SU-DHL-6 (cell line): Measurements from ENCODE around the gene TMPRSS9.

Experiments
- H2AFZ ChIP-seq: fragments of 200-600 bp; sonication (generic); 2 replicates; pipeline ENCODE4 v1.6.1; 2014; ENCODE audit warnings: low read depth, mild to moderate bottlenecking, moderate library complexity, mixed read lengths, antibody characterized with exemption, low read length; ENCODE audit not compliant: severe bottlenecking
- H3F3A ChIP-seq: fragments of 200-600 bp; shearing (Covaris generic); 2 replicates; pipeline ENCODE4 v1.6.0; 2016; ENCODE audit warnings: antibody characterized with exemption, mild to moderate bottlenecking; ENCODE audit not compliant: insufficient read depth
- H3K27ac ChIP-seq: fragments of 200-600 bp; sonication (generic); 2 replicates; pipeline ENCODE4 v1.5.1; 2016; ENCODE audit warnings: low read depth, mild to moderate bottlenecking, low read length, moderate library complexity, mixed read lengths
- H3K27me3 ChIP-seq: fragments of 200-600 bp; sonication (generic), shearing (Covaris generic); 2 replicates; pipeline ENCODE4 v1.6.0; 2014; ENCODE audit warnings: mild to moderate bottlenecking, low read length
- H3K36me3 ChIP-seq: fragments of 200-600 bp; sonication (generic); 2 replicates; pipeline ENCODE4 v1.6.1; 2014; ENCODE audit warnings: mild to moderate bottlenecking, low read length, mixed read lengths
- H3K4me2 ChIP-seq: fragments of 300-600, 200-600 bp; shearing (Covaris generic), sonication (generic); 2 replicates; pipeline ENCODE4 v1.6.0; 2014; ENCODE audit warnings: low read length, low read depth, mild to moderate bottlenecking; ENCODE audit not compliant: poor library complexity, severe bottlenecking
- H3K4me3 ChIP-seq: fragments of 200-600 bp; sonication (generic); 2 replicates; pipeline ENCODE4 v1.5.1; 2014; ENCODE audit warnings: antibody characterized with exemption, low read length, mild to moderate bottlenecking, mixed read lengths; ENCODE audit not compliant: insufficient read depth, poor library complexity, severe bottlenecking
- H3K79me2 ChIP-seq: fragments of 200-600 bp; sonication (generic); 2 replicates; pipeline ENCODE4 v1.6.1; 2014; ENCODE audit warnings: mild to moderate bottlenecking, low read length, moderate library complexity; ENCODE audit not compliant: insufficient read depth
- H3K9ac ChIP-seq: fragments of 200-600 bp; sonication (generic); 2 replicates; pipeline ENCODE4 v1.7.0; 2014; ENCODE audit warnings: mild to moderate bottlenecking, low read length
- H3K9me2 ChIP-seq: fragments of 200-600 bp; sonication (generic); replicated peaks from 2 replicates; pipeline ENCODE4 v1.6.1; 2014; ENCODE audit warnings: low read length; ENCODE audit not compliant: insufficient read depth
- H3K9me3 ChIP-seq: fragments of 200-600 bp; sonication (generic); 2 replicates; pipeline ENCODE4 v1.6.1; 2014; ENCODE audit warnings: low read length, mixed read lengths; ENCODE audit not compliant: insufficient read depth
- H4K20me1 ChIP-seq: fragments of 200-600 bp; sonication (generic); 2 replicates; pipeline ENCODE4 v1.6.1; 2014; ENCODE audit warnings: low read depth, mild to moderate bottlenecking, antibody characterized with exemption, low read length, moderate library complexity, mixed read lengths
- CTCF ChIP-seq: fragments of 200-600 bp; sonication (generic); IDR thresholded peaks from one replicate; pipeline ENCODE4 v1.5.1; 2017; ENCODE audit warnings: antibody characterized with exemption, mild to moderate bottlenecking, low read length, moderate library complexity; ENCODE audit not compliant: insufficient read depth, poor library complexity, severe bottlenecking
- EZH2phosphoT487 ChIP-seq: fragments of 200-600 bp; sonication (generic), shearing (Covaris generic); conservative IDR thresholded peaks from 2 replicates; pipeline ENCODE4 v1.6.1; 2018; ENCODE audit warnings: mild to moderate bottlenecking, antibody characterized with exemption, low read length, moderate library complexity, mixed read lengths

Gene TMPRSS9

GRCh38 chr19:2350656-2351055 is 9.4 kb upstream of the TMPRSS9 start:
- no peaks in the 10 kb centered on the region for H4K20me1 ChIP-seq
- no peaks in the 10 kb centered on the region for H3K79me2 ChIP-seq
- no peaks in the 10 kb centered on the region for H3K9me2 ChIP-seq
- H3K4me2 ChIP-seq, result no peak overlapping the region
- H3K9me3 ChIP-seq, result no peaks in the 10 kb centered on the region
- TF ChIP-seq CTCF (no peak), EZH2phosphoT487 (no peak)
- H3K36me3 ChIP-seq, result no peaks in the 10 kb centered on the region
- H3K9ac ChIP-seq, result no peak overlapping the region
- H2AFZ ChIP-seq, result no peak overlapping the region
- H3K27me3 ChIP-seq, result no peaks in the 10 kb centered on the region
- H3K27ac ChIP-seq, result no peak overlapping the region
- H3F3A ChIP-seq, result no peaks in the 10 kb centered on the region
- H3K4me3 ChIP-seq, result no peak overlapping the region

GRCh38 chr19:2351591-2351990 is 8.5 kb upstream of the TMPRSS9 start:
- TF ChIP-seq EZH2phosphoT487 (no peak), CTCF (no peak)
- H3K9ac ChIP-seq, result no peak overlapping the region
- H3K79me2 ChIP-seq, result no peaks in the 10 kb centered on the region
- no peak overlapping the region for H2AFZ ChIP-seq
- no peaks in the 10 kb centered on the region for H3F3A ChIP-seq
- no peaks in the 10 kb centered on the region for H3K9me3 ChIP-seq
- no peaks in the 10 kb centered on the region for H3K36me3 ChIP-seq
- no peaks in the 10 kb centered on the region for H3K27me3 ChIP-seq
- no peak overlapping the region for H3K27ac ChIP-seq
- no peak overlapping the region for H3K4me2 ChIP-seq
- H3K9me2 ChIP-seq, result no peaks in the 10 kb centered on the region
- H3K4me3 ChIP-seq, result no peak overlapping the region
- H4K20me1 ChIP-seq, result no peaks in the 10 kb centered on the region

DNA sequence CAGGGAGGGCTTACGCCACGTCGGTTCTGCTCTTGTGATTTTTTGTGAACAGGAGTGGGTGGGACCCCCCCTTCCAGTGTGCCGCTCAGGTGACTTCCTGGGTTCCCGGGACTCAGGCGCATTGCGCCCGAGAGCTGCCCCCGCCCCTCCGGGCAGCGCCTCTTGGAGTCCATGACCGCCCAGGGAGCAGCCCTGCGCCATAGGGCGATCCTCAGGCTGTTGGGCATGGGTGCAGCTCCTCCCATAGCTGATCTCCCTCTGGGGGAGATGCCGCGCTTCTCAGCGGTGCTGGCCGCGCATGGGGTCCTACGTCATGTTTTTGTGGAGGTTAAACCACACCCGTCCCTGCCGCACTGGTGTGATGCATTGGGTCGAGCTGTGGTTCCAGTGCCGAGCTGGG is 7.9 kb upstream of the TMPRSS9 start:
- H3K4me3 ChIP-seq, result no peak overlapping the region
- no peaks in the 10 kb centered on the region for H3K79me2 ChIP-seq
- H3K4me2 ChIP-seq, result no peak overlapping the region
- no peaks in the 10 kb centered on the region for H3K36me3 ChIP-seq
- no peaks in the 10 kb centered on the region for H4K20me1 ChIP-seq
- no peak overlapping the region for H3K9ac ChIP-seq
- no peaks in the 10 kb centered on the region for H3K27me3 ChIP-seq
- H3F3A ChIP-seq, result no peaks in the 10 kb centered on the region
- no peaks in the 10 kb centered on the region for H3K9me2 ChIP-seq
- H2AFZ ChIP-seq, result no peak overlapping the region
- H3K9me3 ChIP-seq, result no peaks in the 10 kb centered on the region
- no peak overlapping the region for H3K27ac ChIP-seq
- TF ChIP-seq CTCF (no peak), EZH2phosphoT487 (no peak)
